NCI-H1436 (cell line): ENCODE data around the gene UBE2V1.

ENCODE experiments used
- DNase-seq: peaks from one replicate; lab custom pipeline; 2025; lab: John Stamatoyannopoulos, UW

The UBE2V1 gene

GRCh38 chr20:50062006-50062838 lies 50.7 kb downstream of the UBE2V1 start:
- no peak for DNase-seq

- DNase-seq = no peak
Observed at GRCh38 chr20:50061151-50062005, 51.6 kb downstream of the UBE2V1 start.

GRCh38 chr20:50058662-50059402 lies 54.1 kb downstream of the UBE2V1 start:
- no peak for DNase-seq

GRCh38 chr20:50057714-50058053 lies 55.3 kb downstream of the UBE2V1 start:
- DNase-seq = no peak

- DNase-seq = no peak
Observed at GRCh38 chr20:50056951-50057713, 55.8 kb downstream of the UBE2V1 start.

- DNase-seq = no peak
Observed at GRCh38 chr20:50056408-50056926, 56.5 kb downstream of the UBE2V1 start.

GRCh38 chr20:50055524-50056083 lies 57.3 kb downstream of the UBE2V1 start:
- DNase-seq = no peak

- no peak for DNase-seq
Observed at GRCh38 chr20:50054626-50055511, 58.1 kb downstream of the UBE2V1 start.

- no peak for DNase-seq
Observed at GRCh38 chr20:50054231-50054547, 58.8 kb downstream of the UBE2V1 start.

- DNase-seq = no peak
Observed at GRCh38 chr20:50053362-50054230, 59.4 kb downstream of the UBE2V1 start.

GRCh38 chr20:50052550-50053361 lies 60.2 kb downstream of the UBE2V1 start:
- no peak for DNase-seq

GRCh38 chr20:50050660-50051308 lies 62.2 kb downstream of the UBE2V1 start:
- no peak for DNase-seq

- DNase-seq = no peak
Observed at GRCh38 chr20:50050214-50050613, 62.7 kb downstream of the UBE2V1 start.

GRCh38 chr20:50049442-50050026 lies 63.4 kb downstream of the UBE2V1 start:
- DNase-seq = no peak

- DNase-seq = no peak
Observed at GRCh38 chr20:50048420-50049166, 64.4 kb downstream of the UBE2V1 start.

GRCh38 chr20:50044353-50044960 lies 68.5 kb downstream of the UBE2V1 start:
- no peak for DNase-seq
